ENCODE data around the gene SRGAP3.

The SRGAP3 gene

GRCh38 chr3:9041626-9042025 lies 207.8 kb downstream of the SRGAP3 start:
- no peak for TF ChIP-seq CTCF (IDR thresholded peaks at IDR 0.05; ENCODE audit: extremely low read depth, missing control alignments)
- no peak for DNase-seq (ENCODE audit: low spot score)

- no peak for DNase-seq (ENCODE audit: low spot score)
- no peak for TF ChIP-seq CTCF (IDR thresholded peaks at IDR 0.05; ENCODE audit: extremely low read depth, missing control alignments)
These were observed 208.4 kb downstream of the SRGAP3 start for GRCh38 chr3:9040996-9041395.

GRCh38 chr3:9037144-9037711 lies 212.2 kb downstream of the SRGAP3 start:
- no peak for TF ChIP-seq CTCF (IDR thresholded peaks at IDR 0.05; ENCODE audit: extremely low read depth, missing control alignments)
- no peak for DNase-seq (ENCODE audit: low spot score)

GRCh38 chr3:9036404-9037131 lies 212.9 kb downstream of the SRGAP3 start:
- DNase-seq (ENCODE audit: low spot score), result no peak
- TF ChIP-seq CTCF (IDR thresholded peaks at IDR 0.05; ENCODE audit: extremely low read depth, missing control alignments), result no peak

- no peak for TF ChIP-seq CTCF (IDR thresholded peaks at IDR 0.05; ENCODE audit: extremely low read depth, missing control alignments)
- no peak for DNase-seq (ENCODE audit: low spot score)
These were observed 213.5 kb downstream of the SRGAP3 start for GRCh38 chr3:9035961-9036360.

- no peak for DNase-seq (ENCODE audit: low spot score)
These were observed 214.0 kb downstream of the SRGAP3 start for GRCh38 chr3:9035473-9035872.

More at GRCh38 chr3:9035473-9035872, 214.0 kb downstream of the SRGAP3 start:
- no peak for TF ChIP-seq CTCF (IDR thresholded peaks at IDR 0.05; ENCODE audit: extremely low read depth, missing control alignments)
